ENCODE data around the gene SHISA5. TPM values are rescaled to one million over a fixed set of nuclear protein-coding genes. Genes with fewer than 3 reads are reported as not detected.

The SHISA5 gene
- total and polyA plus RNA-seq, 2 donors from 2014 or later, result 157 to 214 TPM

DNA sequence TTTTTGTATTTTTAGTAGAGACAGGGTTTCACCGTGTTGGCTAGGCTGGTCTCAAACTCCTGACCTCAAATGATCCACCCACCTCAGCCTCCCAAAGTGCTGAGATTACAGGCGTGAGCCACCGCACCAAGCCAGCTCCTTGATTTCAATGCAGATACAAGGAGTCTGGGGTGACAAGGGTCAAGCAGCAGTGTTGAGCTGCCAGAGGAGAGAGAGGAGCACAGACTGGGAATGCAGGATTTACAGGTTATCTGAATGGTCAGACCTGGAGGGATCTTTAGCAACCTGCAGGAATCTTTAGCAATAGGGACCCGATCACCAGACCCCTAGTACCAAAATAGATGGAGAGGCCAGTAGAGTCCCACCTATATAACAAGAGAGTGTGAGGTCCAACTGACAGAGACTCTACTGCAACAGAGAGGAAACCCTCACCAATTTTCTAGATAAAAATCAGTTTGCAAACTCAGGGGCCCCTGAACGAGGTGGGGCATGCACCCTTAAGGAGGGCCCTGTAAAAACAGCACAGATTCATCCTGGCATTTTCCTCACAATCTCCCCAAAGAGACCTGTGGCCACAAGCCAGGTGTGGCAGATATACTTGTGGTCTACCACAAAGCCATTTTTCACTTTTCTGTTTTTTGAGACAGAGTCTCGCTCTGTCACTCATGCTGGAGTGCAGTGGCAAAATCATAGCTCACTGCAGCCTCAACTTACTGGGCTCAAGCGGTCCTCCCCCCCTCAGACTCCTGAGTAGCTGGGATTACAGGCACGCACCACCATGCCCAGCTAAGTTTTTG, 10.7 kb upstream of the SHISA5 start:
- no peak overlapping the region for H3K9ac ChIP-seq (ENCODE audit: low read length in 3 of 3)
- no peaks in the 10 kb centered on the region for H3K9me3 ChIP-seq (ENCODE audit: control insufficient read depth in 2 of 3, insufficient read depth in 1 of 3, low read length in 3 of 3)
- no peaks in the 10 kb centered on the region for H3K36me3 ChIP-seq (ENCODE audit: control insufficient read depth in 2 of 3, insufficient read depth in 3 of 3, low read length in 3 of 3)
- no peak overlapping the region for H3K4me3 ChIP-seq (ENCODE audit: low read length in 3 of 3)
- H3K27me3 ChIP-seq (ENCODE audit: control insufficient read depth, insufficient read depth, low read length), result no peaks in the 10 kb centered on the region
- TF ChIP-seq, protein P1, sequence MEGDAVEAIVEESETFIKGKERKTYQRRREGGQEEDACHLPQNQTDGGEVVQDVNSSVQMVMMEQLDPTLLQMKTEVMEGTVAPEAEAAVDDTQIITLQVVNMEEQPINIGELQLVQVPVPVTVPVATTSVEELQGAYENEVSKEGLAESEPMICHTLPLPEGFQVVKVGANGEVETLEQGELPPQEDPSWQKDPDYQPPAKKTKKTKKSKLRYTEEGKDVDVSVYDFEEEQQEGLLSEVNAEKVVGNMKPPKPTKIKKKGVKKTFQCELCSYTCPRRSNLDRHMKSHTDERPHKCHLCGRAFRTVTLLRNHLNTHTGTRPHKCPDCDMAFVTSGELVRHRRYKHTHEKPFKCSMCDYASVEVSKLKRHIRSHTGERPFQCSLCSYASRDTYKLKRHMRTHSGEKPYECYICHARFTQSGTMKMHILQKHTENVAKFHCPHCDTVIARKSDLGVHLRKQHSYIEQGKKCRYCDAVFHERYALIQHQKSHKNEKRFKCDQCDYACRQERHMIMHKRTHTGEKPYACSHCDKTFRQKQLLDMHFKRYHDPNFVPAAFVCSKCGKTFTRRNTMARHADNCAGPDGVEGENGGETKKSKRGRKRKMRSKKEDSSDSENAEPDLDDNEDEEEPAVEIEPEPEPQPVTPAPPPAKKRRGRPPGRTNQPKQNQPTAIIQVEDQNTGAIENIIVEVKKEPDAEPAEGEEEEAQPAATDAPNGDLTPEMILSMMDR (IDR thresholded peaks at IDR 0.05; ENCODE audit: borderline replicate concordance, extremely low read depth, insufficient read depth), result no peak
- peak in 1 of 5 donors; percentile 16 for DNase-seq
- H3K27ac ChIP-seq (ENCODE audit: low read depth in 2 of 2, low read length in 2 of 2), result no peak overlapping the region
- H3K4me1 ChIP-seq (ENCODE audit: control insufficient read depth in 2 of 3, insufficient read depth in 2 of 3, low read depth in 1 of 3, low read length in 3 of 3), result no peaks in the 10 kb centered on the region
- intact Hi-C loops (cut with DNase I), result no loop called here
- FAIRE-seq, result no peak

DNA sequence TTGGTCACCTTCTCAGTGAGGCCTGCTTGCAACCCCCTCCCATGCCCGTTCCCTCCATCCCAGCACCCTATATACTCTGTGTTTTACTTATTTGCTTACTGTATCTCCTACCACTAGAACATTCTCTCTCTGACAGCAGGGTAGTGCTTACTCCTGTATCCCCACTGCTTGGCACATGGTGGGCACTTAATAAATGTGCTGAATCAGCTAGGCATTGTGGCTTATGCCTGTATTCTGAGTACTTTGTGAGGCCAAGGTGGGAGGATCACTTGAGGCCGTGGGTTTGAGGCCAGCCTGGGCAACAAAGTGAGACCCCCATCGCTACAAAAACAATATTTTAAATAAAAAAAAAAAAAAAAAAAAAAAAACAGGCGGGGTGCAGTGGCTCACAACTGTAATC, 7.6 kb upstream of the SHISA5 start:
- Histone ChIP-seq H3K9ac (ENCODE audit: low read length in 3 of 3) (no peak overlapping the region), H3K4me1 (ENCODE audit: control insufficient read depth in 2 of 3, insufficient read depth in 2 of 3, low read depth in 1 of 3, low read length in 3 of 3) (no peaks in the 10 kb centered on the region), H3K27ac (ENCODE audit: low read depth in 2 of 2, low read length in 2 of 2) (no peak overlapping the region), H3K9me3 (ENCODE audit: control insufficient read depth in 2 of 3, insufficient read depth in 1 of 3, low read length in 3 of 3) (no peaks in the 10 kb centered on the region), H3K36me3 (ENCODE audit: control insufficient read depth in 2 of 3, insufficient read depth in 3 of 3, low read length in 3 of 3) (no peaks in the 10 kb centered on the region), H3K4me3 (ENCODE audit: low read length in 3 of 3) (no peak overlapping the region), H3K27me3 (ENCODE audit: control insufficient read depth, insufficient read depth, low read length) (no peaks in the 10 kb centered on the region)
- intact Hi-C loops (cut with DNase I), result no loop called here
- TF ChIP-seq, protein P1 (IDR thresholded peaks at IDR 0.05; ENCODE audit: borderline replicate concordance, extremely low read depth, insufficient read depth), result no peak
- DNase-seq (no peak), FAIRE-seq (no peak)

DNA sequence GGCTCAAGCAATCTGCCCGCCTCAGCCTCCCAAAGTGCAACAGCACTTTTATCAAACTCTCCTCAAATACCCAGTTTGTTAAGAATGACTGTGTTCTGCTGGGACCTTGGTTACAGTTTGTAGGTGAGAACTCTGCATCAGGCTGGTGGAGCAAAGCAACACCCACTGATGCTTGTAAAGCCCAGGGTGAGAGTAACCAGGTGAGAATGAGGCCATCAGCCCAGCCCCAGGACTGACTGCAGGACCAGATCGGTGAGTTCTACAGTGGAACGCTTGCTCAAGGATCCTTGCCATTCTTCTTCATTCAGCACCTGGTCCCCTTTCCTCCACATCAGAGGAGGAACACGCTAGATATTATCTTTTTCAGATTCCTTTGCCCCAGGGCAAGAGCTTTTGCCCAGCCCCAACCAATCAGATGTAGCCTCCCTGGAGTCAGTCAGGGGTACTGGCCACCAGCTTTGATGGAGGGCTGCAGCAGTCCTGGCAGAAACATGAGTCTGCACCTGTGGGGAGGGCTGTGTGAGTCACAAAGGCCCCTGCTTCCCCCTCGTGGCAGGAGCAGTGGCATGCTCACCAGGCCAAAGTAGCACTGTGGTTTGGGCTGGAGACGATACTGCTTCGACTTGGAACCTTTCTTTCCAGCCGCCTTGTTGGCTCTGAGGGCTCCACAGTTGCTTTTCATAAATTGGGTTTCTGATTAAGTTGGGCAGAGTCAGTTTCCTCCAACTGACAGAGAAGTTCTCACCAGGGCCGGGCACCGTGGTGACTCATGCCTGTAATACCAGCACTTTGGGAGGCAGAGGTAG, 3.5 kb upstream of the SHISA5 start:
- no peak for FAIRE-seq
- Histone ChIP-seq H3K4me1 (ENCODE audit: control insufficient read depth in 2 of 3, insufficient read depth in 2 of 3, low read depth in 1 of 3, low read length in 3 of 3) (peaks cover 0 to 15% (median 0%) of the 10 kb centered on the region in 3 donors), H3K27me3 (ENCODE audit: control insufficient read depth, insufficient read depth, low read length) (no peaks in the 10 kb centered on the region), H3K9ac (ENCODE audit: low read length in 3 of 3) (no peak overlapping the region), H3K36me3 (ENCODE audit: control insufficient read depth in 2 of 3, insufficient read depth in 3 of 3, low read length in 3 of 3) (no peaks in the 10 kb centered on the region), H3K4me3 (ENCODE audit: low read length in 3 of 3) (no peak overlapping the region), H3K9me3 (ENCODE audit: control insufficient read depth in 2 of 3, insufficient read depth in 1 of 3, low read length in 3 of 3) (no peaks in the 10 kb centered on the region), H3K27ac (ENCODE audit: low read depth in 2 of 2, low read length in 2 of 2) (no peak overlapping the region)
- TF ChIP-seq, protein P1 (IDR thresholded peaks at IDR 0.05; ENCODE audit: borderline replicate concordance, extremely low read depth, insufficient read depth), result peak; percentile 58
- intact Hi-C loops (cut with DNase I), result no loop called here
- DNase-seq, result peak; percentile 74 to 81 (median 77)
